GM12878 (cell line): ENCODE results near the gene CIB4. TPM values are rescaled to one million over a fixed set of nuclear protein-coding genes. Genes with fewer than 3 reads are reported as not detected.

Source experiments
- ATAC-seq: fragments of 200-7000 bp; cut with Tn5 transposase; 3 replicates; pipeline ENCODE4 v1.9.1; 2020; ENCODE audit warnings: mild to moderate bottlenecking, moderate library complexity
- BruUV-seq: library from RNA; stranded (reverse); fragments of 400-500 nt; replicated peaks from 2 replicates; lab custom pipeline; 2021; lab: Mats Ljungman, UMichigan
- CTCF ChIA-PET: fragments of 300-600 bp; sonication (Branson Sonifier 250); formaldehyde crosslinking; extraction: SDS; loops from one replicate; lab custom pipeline; 2021; ENCODE audit warnings: inconsistent platforms; lab: Yijun Ruan, JAX
- POLR2A ChIA-PET: fragments of 350-600 bp; formaldehyde crosslinking; extraction: SDS; loops from one replicate; lab custom pipeline; 2021; ENCODE audit warnings: inconsistent platforms; lab: Charles Lee
- RAD21 ChIA-PET: fragments of 300-600 bp; sonication (Branson Sonifier 250); formaldehyde crosslinking; loops from one replicate; lab custom pipeline; 2023; ENCODE audit warnings: antibody characterized with exemption; ENCODE audit not compliant: unreplicated experiment; lab: Charles Lee
- SMC1A ChIA-PET: fragments of 300-600 bp; sonication (Branson Sonifier 250); formaldehyde crosslinking; loops from one replicate; lab custom pipeline; 2023; ENCODE audit not compliant: unreplicated experiment, uncharacterized antibody; lab: Charles Lee
- DNase-seq: peaks from one replicate; pipeline ENCODE4 v3.0.0-alpha.2; 2011; ENCODE audit warnings: low read depth, low spot score
- FAIRE-seq: peaks from 3 replicates; lab custom pipeline; 2011; peaks lifted over from hg19 to GRCh38; lab: Jason Lieb, UNC
- H2AFZ ChIP-seq: 2 replicates; pipeline ENCODE4 v1.6.0; 2011; ENCODE audit warnings: low read depth, low read length, control low read depth; ENCODE audit not compliant: control insufficient read depth
- H3K27ac ChIP-seq: 2 replicates; pipeline ENCODE4 v1.5.1; 2011; ENCODE audit warnings: control low read depth; ENCODE audit not compliant: control insufficient read depth, insufficient read depth
- H3K27me3 ChIP-seq, 2 experiments: replicated peaks in 1 of 2; 2 replicates each; pipeline versions ENCODE4 v1.6.0 to v1.6.1; 2011; ENCODE audit warnings: low read length in 1 of 2; ENCODE audit not compliant: control insufficient read depth in 2 of 2, insufficient read depth in 2 of 2
- H3K36me3 ChIP-seq, 2 experiments: 2 replicates each; pipeline ENCODE4 v1.5.1; 2011; ENCODE audit warnings: low read length in 1 of 2; ENCODE audit not compliant: control insufficient read depth in 2 of 2, insufficient read depth in 2 of 2
- H3K4me1 ChIP-seq: 2 replicates; pipeline ENCODE4 v1.6.1; 2011; ENCODE audit warnings: mild to moderate bottlenecking, low read length, moderate library complexity, mixed read lengths; ENCODE audit not compliant: control insufficient read depth, insufficient read depth
- H3K4me2 ChIP-seq: 2 replicates; pipeline ENCODE4 v1.6.0; 2011; ENCODE audit warnings: control low read depth; ENCODE audit not compliant: control insufficient read depth, insufficient read depth
- H3K4me3 ChIP-seq: fragments of 200-600 bp; sonication (generic); 2 replicates; pipeline ENCODE4 v1.5.1; 2016
- H3K79me2 ChIP-seq: 2 replicates; pipeline ENCODE4 v1.6.0; 2011; ENCODE audit warnings: low read length; ENCODE audit not compliant: control insufficient read depth, insufficient read depth
- H3K9ac ChIP-seq: 2 replicates; pipeline ENCODE4 v1.8.0; 2011; ENCODE audit warnings: low read length, control low read depth, mixed read lengths; ENCODE audit not compliant: control insufficient read depth, insufficient read depth
- H3K9me3 ChIP-seq: replicated peaks from 3 replicates; pipeline ENCODE4 v1.5.1; 2011; ENCODE audit warnings: mild to moderate bottlenecking, low read length; ENCODE audit not compliant: control insufficient read depth, insufficient read depth
- H4K20me1 ChIP-seq: 2 replicates; pipeline ENCODE4 v1.6.0; 2011; ENCODE audit not compliant: control insufficient read depth, insufficient read depth
- BHLHE40 ChIP-seq, 2 experiments: fragments of 450-650 bp in 1 of 2; IDR thresholded peaks; 2 replicates each; pipeline ENCODE4 v1.6.1; 2011 to 2017; ENCODE audit warnings: low read depth in 2 of 2, borderline replicate concordance in 1 of 2, improper control_type of control experiment in 1 of 2, low read length in 1 of 2, mild to moderate bottlenecking in 1 of 2
- CUX1 ChIP-seq: IDR thresholded peaks from 2 replicates; pipeline ENCODE4 v1.6.1; 2012; ENCODE audit warnings: improper control_type of control experiment, low read depth, low read length; ENCODE audit not compliant: insufficient replicate concordance
- FOS ChIP-seq: IDR thresholded peaks from 3 replicates; pipeline ENCODE4 v1.6.1; 2011; ENCODE audit warnings: borderline replicate concordance; ENCODE audit not compliant: insufficient read length; ENCODE audit errors: extremely low read depth
- NFYB ChIP-seq: IDR thresholded peaks from 2 replicates; pipeline ENCODE4 v1.6.1; 2011; ENCODE audit warnings: low read depth, mild to moderate bottlenecking, low read length, improper control_type of control experiment, moderate library complexity; ENCODE audit not compliant: insufficient read depth
- SP1 ChIP-seq: IDR thresholded peaks from one replicate; pipeline ENCODE4 v1.6.1; 2011; ENCODE audit warnings: low read depth, low read length
- SREBF1 ChIP-seq: IDR thresholded peaks from 2 replicates; pipeline ENCODE4 v1.6.1; 2012; ENCODE audit warnings: mild to moderate bottlenecking, low read length
- SUZ12 ChIP-seq: fragments of 200-600 bp; sonication (generic); IDR thresholded peaks from one replicate; pipeline ENCODE4 v1.6.1; 2018; ENCODE audit warnings: antibody characterized with exemption, mild to moderate bottlenecking; ENCODE audit not compliant: unreplicated experiment
- ZNF592 ChIP-seq: fragments of 450-650 bp; IDR thresholded peaks from 2 replicates; pipeline ENCODE4 v1.6.1; 2017; ENCODE audit warnings: mild to moderate bottlenecking, moderate library complexity
- ZSCAN29 ChIP-seq: fragments of 450-650 bp; IDR thresholded peaks from 2 replicates; pipeline ENCODE4 v1.6.1; 2017; ENCODE audit warnings: mild to moderate bottlenecking, moderate library complexity
- WGBS: methylation state at CpG from one replicate; pipeline ENCODE4 v1.1.6; 2016; ENCODE audit warnings: low lambda C conversion rate; ENCODE audit not compliant: insufficient replicate concordance, insufficient coverage; ENCODE audit errors: missing lambda C conversion rate; 5-methylcytosine and 5-hydroxymethylcytosine counted together
- in situ Hi-C: fragments of 300-500 bp; cut with MboI; formaldehyde crosslinking; loops from 9 replicates; pipeline ENCODE4 v1.14.3; 2018; ENCODE audit warnings: mixed read lengths
- intact Hi-C: fragments of 100-400 bp; cut with micrococcal nuclease; formaldehyde crosslinking; loops from one replicate; pipeline ENCODE4 v1.14.2; 2022; ENCODE audit not compliant: unreplicated experiment
- polyA plus RNA-seq, 11 experiments: library from polyadenylated mRNA; depleted of rRNA in 4 of 11; unstranded in 6 of 11; stranded (reverse) in 5 of 11; fragments of >200 nt; fragmentation: Nextera tagmentation in 4 of 11; fragmentation: Illumina TruSeq in 1 of 11; extraction: Ambion mirVana in 4 of 11; extraction: Trizol in 1 of 11; gene quantifications; 1 replicate in 1 of 11; 2 replicates in 10 of 11; pipeline versions ENCODE4 v1.2.1 to v1.2.3, GENCODE V29; 2011 to 2016; ENCODE audit warnings: inconsistent platforms in 2 of 11, missing spikeins in 2 of 11, low read depth in 1 of 11
- total RNA-seq, 4 experiments: library from RNA; depleted of rRNA in 3 of 4; stranded (reverse); fragments of >200 nt in 3 of 4; fragmentation: Illumina TruSeq in 1 of 4; extraction: Trizol in 1 of 4; gene quantifications; 2 replicates each; pipeline versions ENCODE4 v1.2.1 to v1.2.3, GENCODE V29; 2013 to 2021

The CIB4 gene
- total and polyA plus RNA-seq, 10 of the 15 experiments (the other 5 are each of a cell fraction or from before 2014, with no cell fraction given): not detected

- no peak for ATAC-seq
- H3K4me1 ChIP-seq: no peaks in the 10 kb centered on the region
- H3K4me2 ChIP-seq: no peak overlapping the region
- WGBS: 43% methylated on average over 6 of the region's 6 CpGs
- H3K27me3 ChIP-seq: peaks cover 0 to 3% of the 10 kb centered on the region in 2 experiments; a peak in 1 of 4 replicates
- in situ Hi-C loops: no loop called here
- DNase-seq: no peak
- no peak overlapping the region for H3K4me3 ChIP-seq
- no peak overlapping the region for H3K9ac ChIP-seq
- CTCF ChIA-PET: interaction anchor here (0.7 to 1.1 kb wide), 2 partner anchors 11 to 87 kb away, joined by 3 to 4 read pairs; no protein-coding TSS in a partner anchor
- SMC1A ChIA-PET: no interaction called here
- no peaks in the 10 kb centered on the region for H3K36me3 ChIP-seq
- POLR2A ChIA-PET: interaction anchor here (0.6 kb wide), 1 partner anchor 27 kb away, joined by 3 read pairs; no protein-coding TSS in a partner anchor
- TF ChIP-seq BHLHE40 (IDR thresholded peaks at IDR 0.05; ENCODE audit: borderline replicate concordance in 1 of 2, low read depth in 2 of 2, low read length in 1 of 2): no peak
- TF ChIP-seq CUX1: no peak
- TF ChIP-seq SREBF1: no peak
- no peak for TF ChIP-seq ZSCAN29
- TF ChIP-seq ZNF592: no peak
- TF ChIP-seq FOS: no peak
- TF ChIP-seq NFYB: no peak
- TF ChIP-seq SUZ12: no peak
- TF ChIP-seq SP1: no peak
- RAD21 ChIA-PET: no interaction called here
- no peak for FAIRE-seq
- H4K20me1 ChIP-seq: no peaks in the 10 kb centered on the region
- H3K79me2 ChIP-seq: no peaks in the 10 kb centered on the region
- no peak overlapping the region for H2AFZ ChIP-seq
- H3K27ac ChIP-seq: no peak overlapping the region
- BruUV-seq: no TSS peak
- intact Hi-C loops: no loop called here
- H3K9me3 ChIP-seq: no peaks in the 10 kb centered on the region; the same call in 1 of the 3 replicates
Observed at GRCh38 chr2:26658691-26659346, 17.7 kb upstream of the CIB4 start.
